ENCODE measurements around the gene LRP1B.

- no peak for TF ChIP-seq GATA2 (IDR thresholded peaks at IDR 0.05; ENCODE audit: low read depth, low read length)
- TF ChIP-seq GATA3 (IDR thresholded peaks at IDR 0.05; ENCODE audit: low read depth, low read length): no peak
These were observed 1067.4 kb downstream of the LRP1B start for GRCh38 chr2:141063406-141063805.
